Nephron (organoid): ENCODE data around the gene ARHGAP6.

Experiments
- H3K27ac Mint-ChIP-seq, 3 experiments: 2 replicates each; pipeline ENCODE4 v1.8.0; 2020; ENCODE audit warnings: mixed read lengths in 3 of 3, mild to moderate bottlenecking in 2 of 3, moderate library complexity in 1 of 3
- H3K27me3 Mint-ChIP-seq: 2 replicates; pipeline ENCODE4 v1.8.0; 2021; ENCODE audit warnings: low read depth, mild to moderate bottlenecking, moderate library complexity, mixed read lengths
- H3K36me3 Mint-ChIP-seq: 2 replicates; pipeline ENCODE4 v1.8.0; 2020; ENCODE audit warnings: low read depth, mixed read lengths
- H3K4me1 Mint-ChIP-seq: 2 replicates; pipeline ENCODE4 v1.8.0; 2020; ENCODE audit warnings: mixed read lengths
- H3K4me3 Mint-ChIP-seq, 3 experiments: 2 replicates each; pipeline ENCODE4 v1.8.0; 2020; ENCODE audit warnings: mild to moderate bottlenecking in 3 of 3, mixed read lengths in 3 of 3, moderate library complexity in 2 of 3
- H3K9me3 Mint-ChIP-seq: 2 replicates; pipeline ENCODE4 v1.8.0; 2020; ENCODE audit warnings: mixed read lengths
- CTCF ChIP-seq, 3 experiments: fragments of 200-600 bp; sonication (generic); IDR thresholded peaks; one replicate each; pipeline ENCODE4 v1.5.0; 2021; ENCODE audit warnings: antibody characterized with exemption in 3 of 3; ENCODE audit not compliant: unreplicated experiment in 3 of 3

ARHGAP6 gene

GRCh38 chrX:11611965-11612364 is 53.8 kb downstream of the ARHGAP6 start:
- no peak overlapping the region for H3K27ac Mint-ChIP-seq
- no peak overlapping the region for H3K4me3 Mint-ChIP-seq
- no peaks in the 10 kb centered on the region for H3K27me3 Mint-ChIP-seq
- TF ChIP-seq CTCF (IDR thresholded peaks at IDR 0.05; ENCODE audit: unreplicated experiment in 3 of 3), result no peak
- H3K9me3 Mint-ChIP-seq, result peaks cover 15% of the 10 kb centered on the region
- H3K4me1 Mint-ChIP-seq, result peaks cover 11% of the 10 kb centered on the region
- H3K36me3 Mint-ChIP-seq, result no peaks in the 10 kb centered on the region

- Mint-ChIP-seq H3K4me1 (peaks cover 13% of the 10 kb centered on the region), H3K9me3 (peaks cover 15% of the 10 kb centered on the region), H3K27me3 (no peaks in the 10 kb centered on the region), H3K27ac (peak overlapping the region in 2 of 3 experiments; percentile 9 to 22), H3K4me3 (no peak overlapping the region), H3K36me3 (no peaks in the 10 kb centered on the region)
- TF ChIP-seq CTCF (IDR thresholded peaks at IDR 0.05; ENCODE audit: unreplicated experiment in 3 of 3), result no peak
These were observed 54.6 kb downstream of the ARHGAP6 start for GRCh38 chrX:11611161-11611560.

- no peak for TF ChIP-seq CTCF (IDR thresholded peaks at IDR 0.05; ENCODE audit: unreplicated experiment in 3 of 3)
- Mint-ChIP-seq H3K4me3 (no peak overlapping the region), H3K9me3 (peaks cover 10% of the 10 kb centered on the region), H3K36me3 (no peaks in the 10 kb centered on the region), H3K4me1 (peaks cover 9% of the 10 kb centered on the region), H3K27ac (no peak overlapping the region), H3K27me3 (no peaks in the 10 kb centered on the region)
These were observed 56.6 kb downstream of the ARHGAP6 start for GRCh38 chrX:11609109-11609508.

DNA sequence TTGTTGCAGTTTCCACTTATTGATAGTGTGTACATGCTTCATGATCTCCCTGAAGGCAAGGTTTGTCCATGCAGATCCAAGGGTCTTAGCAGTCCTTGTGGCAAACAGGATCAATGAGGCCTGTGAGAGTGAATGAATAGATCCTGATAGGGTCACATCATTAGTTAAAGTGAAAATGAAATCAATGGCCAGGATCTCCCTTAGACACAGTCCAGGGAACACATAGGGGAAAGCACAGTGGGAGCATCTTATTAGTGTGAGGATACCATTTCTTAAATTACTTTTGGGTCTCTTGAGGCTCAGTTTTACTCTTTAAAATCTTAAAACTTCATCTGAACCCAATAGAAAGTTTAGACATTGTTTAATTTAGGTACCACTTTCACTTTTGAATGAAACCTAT is 59.3 kb downstream of the ARHGAP6 start:
- peaks cover 9% of the 10 kb centered on the region for H3K4me1 Mint-ChIP-seq
- no peaks in the 10 kb centered on the region for H3K27me3 Mint-ChIP-seq
- H3K4me3 Mint-ChIP-seq, result no peak overlapping the region
- TF ChIP-seq CTCF (IDR thresholded peaks at IDR 0.05; ENCODE audit: unreplicated experiment in 3 of 3), result no peak
- H3K27ac Mint-ChIP-seq, result no peak overlapping the region
- H3K9me3 Mint-ChIP-seq, result peaks cover 3% of the 10 kb centered on the region
- no peaks in the 10 kb centered on the region for H3K36me3 Mint-ChIP-seq

- Mint-ChIP-seq H3K27ac (peak overlapping the region in 1 of 3 experiments; percentile 13), H3K4me3 (no peak overlapping the region), H3K4me1 (peaks cover 7% of the 10 kb centered on the region), H3K36me3 (no peaks in the 10 kb centered on the region), H3K9me3 (peaks cover 2% of the 10 kb centered on the region), H3K27me3 (no peaks in the 10 kb centered on the region)
- TF ChIP-seq CTCF (IDR thresholded peaks at IDR 0.05; ENCODE audit: unreplicated experiment in 3 of 3), result no peak
These were observed 65.1 kb downstream of the ARHGAP6 start for GRCh38 chrX:11600578-11600977.

DNA sequence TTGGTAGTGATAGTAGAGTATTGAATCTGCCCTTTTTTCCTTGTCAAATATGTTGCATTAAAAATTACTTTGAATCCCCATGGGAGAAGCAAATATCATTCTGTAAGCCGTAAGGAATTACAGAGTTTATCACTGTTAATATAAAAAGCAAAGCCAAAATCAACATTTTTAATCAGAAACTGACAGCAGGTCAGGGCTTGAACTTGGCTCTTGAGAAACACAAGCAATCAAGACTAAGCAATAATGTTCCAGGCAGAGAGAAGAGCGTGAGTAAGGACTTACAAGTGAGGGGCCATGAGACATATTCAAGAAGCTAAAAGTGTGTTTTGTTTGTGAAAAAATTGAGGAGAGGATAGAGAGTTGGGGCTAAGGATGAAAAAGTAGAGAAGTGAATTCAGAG is 68.2 kb downstream of the ARHGAP6 start:
- H3K9me3 Mint-ChIP-seq, result peaks cover 5% of the 10 kb centered on the region
- H3K27me3 Mint-ChIP-seq, result no peaks in the 10 kb centered on the region
- H3K4me1 Mint-ChIP-seq, result peaks cover 7% of the 10 kb centered on the region
- H3K27ac Mint-ChIP-seq, result peak overlapping the region; percentile 4 to 71 (median 36)
- no peaks in the 10 kb centered on the region for H3K36me3 Mint-ChIP-seq
- no peak for TF ChIP-seq CTCF (IDR thresholded peaks at IDR 0.05; ENCODE audit: unreplicated experiment in 3 of 3)
- H3K4me3 Mint-ChIP-seq, result no peak overlapping the region
